Activated T-helper 2 cell treated with anti-CD3 and anti-CD28 coated beads, Interferon-gamma antibody, Interleukin-2, Interleukin-4, amounts not matched to agents 10 μg/mL and 5 μg/mL and 100 μg/mL, durations not matched to agents 14 hours and 24 hours and 36 hours (primary cell): Measurements from ENCODE around the gene MTHFD1L. TPM values are rescaled to one million over a fixed set of nuclear protein-coding genes. Genes with fewer than 3 reads are reported as not detected.
"Not testable (repeated sequence)": the region's sequence is repeated elsewhere in the genome, so short reads cannot be mapped to it uniquely, and the experiment has no call there.

Experiments
- DNase-seq: peaks from one replicate; pipeline ENCODE4 v3.0.0; 2021; ENCODE audit warnings: low spot score
- H3K27ac Mint-ChIP-seq: one replicate; pipeline ENCODE4 v1.8.0; 2021; ENCODE audit warnings: mixed read lengths
- H3K27me3 Mint-ChIP-seq: one replicate; pipeline ENCODE4 v1.8.0; 2021; ENCODE audit warnings: low read depth, mixed read lengths
- H3K36me3 Mint-ChIP-seq: one replicate; pipeline ENCODE4 v1.8.0; 2021; ENCODE audit warnings: low read depth, mixed read lengths
- H3K4me1 Mint-ChIP-seq: one replicate; pipeline ENCODE4 v1.8.0; 2021; ENCODE audit warnings: low read depth, mixed read lengths
- H3K4me3 Mint-ChIP-seq: one replicate; pipeline ENCODE4 v1.8.0; 2021; ENCODE audit warnings: low read depth, mild to moderate bottlenecking, moderate library complexity, mixed read lengths
- H3K9me3 Mint-ChIP-seq: one replicate; pipeline ENCODE4 v1.8.0; 2021; ENCODE audit warnings: mixed read lengths
- intact Hi-C: fragments of 100-400 bp; cut with micrococcal nuclease; formaldehyde crosslinking; loops from one replicate; pipeline ENCODE4 v1.15.1; 2023
- total RNA-seq: library from RNA; stranded (reverse); gene quantifications from 2 replicates; pipeline ENCODE4 v1.2.3, GENCODE V29; 2022

The MTHFD1L gene
- total RNA-seq, 1 donor from 2014 or later = 93.4 TPM

DNA sequence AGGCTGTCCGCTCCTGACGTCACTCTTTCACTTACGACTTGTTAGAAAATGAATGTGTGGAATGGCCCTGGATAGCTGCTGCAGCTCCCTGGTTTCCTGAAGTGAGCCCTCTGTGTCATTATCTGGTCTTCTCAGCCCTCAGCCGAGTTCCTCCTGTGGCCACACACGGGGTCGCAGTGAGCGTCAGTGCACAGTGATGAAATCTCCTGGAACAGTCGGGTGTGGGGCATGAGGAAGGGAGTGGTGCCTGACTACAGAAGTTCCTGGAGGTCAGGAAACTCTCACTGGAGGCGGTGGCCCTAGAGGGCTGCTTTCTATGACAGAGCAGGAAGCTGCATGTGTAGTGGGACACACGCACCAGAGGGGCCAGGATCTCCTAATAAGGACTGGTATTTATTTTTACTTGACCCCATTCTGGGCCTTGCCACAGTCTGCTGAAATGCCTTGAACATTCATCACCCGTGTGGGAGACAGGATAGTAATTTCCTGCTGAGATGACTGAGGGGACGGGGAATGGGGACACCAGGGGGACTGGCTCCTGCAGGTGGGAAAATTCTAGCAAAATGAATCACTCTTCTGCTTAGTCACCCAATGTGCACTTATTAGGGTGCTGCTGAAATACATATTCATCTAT is 175.5 kb downstream of the MTHFD1L start:
- Mint-ChIP-seq H3K4me1 (peaks cover 14% of the 10 kb centered on the region), H3K36me3 (peaks cover 58% of the 10 kb centered on the region)
- H3K27me3 Mint-ChIP-seq, H3K4me3 Mint-ChIP-seq, H3K27ac Mint-ChIP-seq, DNase-seq, H3K9me3 Mint-ChIP-seq, intact Hi-C loops: not testable (repeated sequence)

DNA sequence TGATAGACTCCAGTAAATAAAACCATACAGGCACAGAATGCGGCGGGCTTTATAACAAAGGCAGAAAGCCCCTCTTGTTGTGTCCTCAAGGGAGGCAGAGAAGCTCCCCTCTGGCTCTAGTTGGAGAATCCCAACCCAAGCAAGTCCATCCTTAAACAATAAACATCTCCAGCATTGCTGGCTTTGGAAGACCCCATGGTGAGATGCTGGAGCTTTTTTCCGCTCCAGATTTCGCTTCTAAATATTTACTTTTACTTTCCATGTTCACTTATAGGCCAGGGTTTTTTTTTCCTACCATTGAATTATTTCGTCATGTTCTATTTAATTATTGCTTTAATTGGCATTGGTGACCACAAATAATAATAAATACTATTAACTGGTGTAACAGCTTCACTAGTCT is 176.2 kb downstream of the MTHFD1L start:
- Mint-ChIP-seq H3K4me3 (no peak overlapping the region), H3K9me3 (peaks cover 4% of the 10 kb centered on the region), H3K36me3 (peaks cover 58% of the 10 kb centered on the region), H3K4me1 (peaks cover 9% of the 10 kb centered on the region), H3K27me3 (no peaks in the 10 kb centered on the region), H3K27ac (no peak overlapping the region)
- intact Hi-C loops = no loop called here
- no peak for DNase-seq

DNA sequence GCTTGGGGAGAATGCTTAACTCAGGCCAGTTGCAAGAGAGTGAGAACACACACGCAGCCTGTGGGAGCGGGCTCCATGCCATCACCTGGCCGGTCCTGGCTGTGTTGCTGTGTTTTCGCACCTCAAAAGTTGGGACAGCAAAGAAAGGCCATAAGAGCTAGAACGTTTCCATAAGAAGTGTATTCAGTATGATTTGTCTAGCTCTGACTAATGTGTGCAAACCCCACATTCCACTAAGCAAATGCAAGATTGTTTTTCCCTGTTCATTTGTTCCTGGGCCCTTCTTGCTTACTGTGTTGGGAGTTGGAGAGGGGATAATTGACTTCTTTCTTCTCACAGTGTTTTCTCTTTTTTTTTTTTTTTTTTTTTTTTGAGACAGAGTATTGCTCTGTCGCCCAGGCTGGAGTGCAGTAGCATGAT is 177.4 kb downstream of the MTHFD1L start:
- intact Hi-C loops, H3K4me3 Mint-ChIP-seq, H3K27me3 Mint-ChIP-seq, DNase-seq, H3K27ac Mint-ChIP-seq, H3K4me1 Mint-ChIP-seq: not testable (repeated sequence)
- Mint-ChIP-seq H3K36me3 (peaks cover 58% of the 10 kb centered on the region), H3K9me3 (peaks cover 16% of the 10 kb centered on the region)

DNA sequence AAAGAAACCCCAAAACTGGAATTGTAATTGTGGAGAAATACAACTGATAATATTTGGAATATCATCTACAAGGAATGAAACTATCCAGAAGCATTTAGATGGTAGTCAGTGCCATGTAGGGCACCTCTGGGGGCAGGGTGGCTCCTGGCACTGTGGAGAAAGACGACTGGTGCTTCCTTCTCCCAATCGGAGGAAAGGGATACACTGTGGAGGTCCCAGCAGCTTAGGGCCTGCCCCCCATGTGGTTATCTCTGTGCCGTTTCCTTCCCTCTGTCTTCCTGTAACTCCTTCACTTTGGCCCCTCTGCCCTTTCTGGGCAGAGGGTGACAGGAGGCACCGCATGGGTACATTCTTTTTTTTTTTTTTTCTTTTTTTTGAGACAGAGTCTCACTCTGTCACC is 178.4 kb downstream of the MTHFD1L start:
- no peak overlapping the region for H3K27ac Mint-ChIP-seq
- no peaks in the 10 kb centered on the region for H3K27me3 Mint-ChIP-seq
- H3K4me1 Mint-ChIP-seq = no peaks in the 10 kb centered on the region
- H3K4me3 Mint-ChIP-seq = no peak overlapping the region
- H3K36me3 Mint-ChIP-seq = peaks cover 58% of the 10 kb centered on the region
- intact Hi-C loops = no loop called here
- H3K9me3 Mint-ChIP-seq = peaks cover 22% of the 10 kb centered on the region
- no peak for DNase-seq

DNA sequence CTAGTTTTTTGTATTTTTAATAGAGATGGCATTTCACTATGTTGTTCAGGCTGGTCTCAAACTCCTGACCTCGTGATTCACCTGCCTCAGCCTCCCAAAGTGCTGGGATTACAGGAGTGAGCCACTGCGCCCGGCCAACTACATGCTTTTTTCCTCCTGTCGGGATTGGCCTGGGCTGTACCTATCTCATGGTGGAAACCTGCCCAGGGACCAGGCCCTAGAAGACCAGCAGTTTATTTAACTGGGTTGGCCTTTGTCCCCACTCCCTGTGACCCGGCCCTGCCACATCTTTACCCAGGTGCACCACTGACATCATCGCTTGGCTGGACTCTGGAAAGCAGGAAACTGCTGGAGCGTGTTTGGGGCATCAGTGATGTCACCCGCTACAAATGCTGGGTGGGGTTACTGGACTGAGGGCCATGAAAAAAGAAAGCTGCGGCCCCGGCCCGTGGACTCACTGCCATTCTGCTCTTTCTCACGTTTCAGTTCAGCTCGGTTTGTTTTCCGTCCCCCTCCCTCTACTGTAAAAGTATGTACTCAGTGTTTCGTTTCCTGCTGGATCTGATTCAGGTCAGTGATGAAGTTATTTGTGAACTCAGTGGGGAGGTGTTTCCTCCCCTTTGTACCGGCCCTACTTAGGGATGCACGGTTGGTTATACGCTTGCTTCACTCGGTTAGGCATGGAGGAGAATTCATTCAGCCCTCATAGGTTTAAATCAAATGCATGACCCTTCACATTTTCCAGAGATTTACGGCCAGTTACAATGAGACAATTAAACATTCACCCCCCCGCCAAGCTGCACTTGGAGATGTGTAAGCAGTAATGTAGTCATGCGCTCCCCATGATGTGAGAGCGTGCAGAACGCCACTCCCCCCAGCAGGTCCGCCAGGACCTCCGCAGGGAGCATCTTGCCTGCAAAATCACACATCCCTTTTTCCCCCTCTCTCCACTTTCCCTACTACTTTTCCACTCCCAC is 179.3 kb downstream of the MTHFD1L start:
- peaks cover 22% of the 10 kb centered on the region for H3K9me3 Mint-ChIP-seq
- DNase-seq = no peak
- no peak overlapping the region for H3K4me3 Mint-ChIP-seq
- intact Hi-C loops = no loop called here
- H3K36me3 Mint-ChIP-seq = peaks cover 58% of the 10 kb centered on the region
- no peaks in the 10 kb centered on the region for H3K4me1 Mint-ChIP-seq
- H3K27ac Mint-ChIP-seq = no peak overlapping the region
- H3K27me3 Mint-ChIP-seq = no peaks in the 10 kb centered on the region

DNA sequence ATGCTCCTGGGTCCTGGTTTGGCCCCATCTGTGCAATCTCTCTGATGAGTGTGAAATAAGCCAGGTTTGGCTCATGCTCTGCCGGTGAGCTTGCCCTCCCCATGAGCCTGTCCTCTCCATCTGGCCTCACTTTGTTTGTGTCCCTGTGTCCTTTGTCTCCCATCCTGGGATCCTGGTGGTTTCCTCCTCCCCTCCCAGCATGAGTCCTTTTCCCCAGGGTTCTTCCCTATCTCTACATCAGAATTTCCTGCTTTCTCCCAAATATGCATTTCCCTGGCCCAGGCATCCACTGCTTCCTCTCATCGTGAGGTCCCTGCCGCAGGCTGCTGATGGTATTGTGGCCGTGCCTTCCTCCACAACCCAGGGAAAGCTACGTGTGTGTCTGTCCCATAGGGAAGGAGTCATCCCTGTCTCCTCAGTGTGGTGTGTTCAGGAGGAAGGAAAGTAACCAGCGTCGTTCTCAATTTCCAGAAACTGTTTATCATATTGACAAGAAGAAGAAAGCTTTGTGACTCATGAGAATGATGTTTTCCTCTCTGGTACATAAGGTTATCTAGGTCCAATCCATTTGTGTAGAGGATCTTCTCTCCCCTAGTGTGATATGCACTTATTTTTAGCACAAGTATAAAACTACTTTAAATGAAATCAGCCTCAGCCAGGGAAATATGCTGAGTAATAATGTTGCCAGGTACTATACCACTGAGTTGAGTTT is 180.2 kb downstream of the MTHFD1L start:
- intact Hi-C loops, H3K27ac Mint-ChIP-seq: not testable (repeated sequence)

DNA sequence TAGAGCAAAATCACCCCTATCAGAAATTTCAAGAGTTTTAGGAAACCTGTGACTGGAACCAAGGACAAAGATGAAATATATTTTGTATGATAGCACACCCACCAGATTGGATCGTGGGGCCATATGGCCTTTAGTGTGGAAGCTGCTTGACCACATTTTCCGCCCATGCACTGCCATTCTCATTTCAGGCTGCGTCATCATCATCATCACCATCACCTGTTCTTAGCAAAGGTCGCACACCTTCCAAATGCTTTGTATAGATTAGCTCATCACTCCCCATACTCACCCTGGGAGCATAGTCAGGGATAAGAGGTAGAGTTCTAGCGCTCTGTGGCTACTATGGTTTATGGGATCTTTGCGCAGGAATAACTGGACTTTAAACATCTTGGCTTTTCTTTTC is 185.7 kb downstream of the MTHFD1L start:
- Mint-ChIP-seq H3K4me3 (no peak overlapping the region), H3K4me1 (peaks cover 4% of the 10 kb centered on the region), H3K27ac (no peak overlapping the region), H3K9me3 (peaks cover 22% of the 10 kb centered on the region), H3K27me3 (no peaks in the 10 kb centered on the region), H3K36me3 (peaks cover 48% of the 10 kb centered on the region)
- intact Hi-C loops = no loop called here
- DNase-seq = no peak

More for the DNA sequence above, 180.2 kb downstream of the MTHFD1L start:
- H3K4me3 Mint-ChIP-seq, DNase-seq, H3K4me1 Mint-ChIP-seq, H3K27me3 Mint-ChIP-seq: not testable (repeated sequence)
- Mint-ChIP-seq H3K9me3 (peaks cover 22% of the 10 kb centered on the region), H3K36me3 (peaks cover 65% of the 10 kb centered on the region)

DNA sequence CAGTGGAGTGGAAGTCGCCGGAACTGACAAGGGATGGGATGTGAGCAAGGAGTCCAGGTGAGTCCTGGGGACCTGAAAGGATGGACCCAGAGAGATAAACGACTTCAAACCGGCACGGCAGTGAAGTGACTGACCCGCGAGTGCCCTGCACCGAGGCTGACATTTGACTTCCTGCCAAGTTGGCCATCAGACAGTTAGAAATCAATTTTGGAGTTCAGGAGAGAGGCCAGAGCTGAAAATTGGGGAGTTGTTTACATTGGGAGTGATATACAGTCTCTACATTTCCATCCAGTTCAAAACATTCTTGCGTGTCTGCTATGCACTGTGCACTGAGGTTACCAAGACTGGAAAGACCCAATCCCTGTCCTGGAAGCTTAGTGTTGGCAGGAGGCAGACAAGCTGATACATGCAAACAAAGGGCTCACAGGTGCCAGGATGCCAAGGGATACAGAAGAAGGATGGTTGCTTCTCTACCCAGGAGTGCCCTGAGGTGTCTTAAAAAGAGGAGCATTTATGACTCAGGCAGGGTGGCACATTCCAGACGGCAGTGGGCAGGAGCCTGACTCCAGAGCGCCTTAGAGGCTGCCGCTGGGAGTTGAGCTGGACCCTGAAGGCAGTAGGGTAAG is 186.6 kb downstream of the MTHFD1L start:
- no peak overlapping the region for H3K27ac Mint-ChIP-seq
- H3K9me3 Mint-ChIP-seq = peaks cover 14% of the 10 kb centered on the region
- DNase-seq = no peak
- peaks cover 38% of the 10 kb centered on the region for H3K36me3 Mint-ChIP-seq
- H3K27me3 Mint-ChIP-seq = no peaks in the 10 kb centered on the region
- no peak overlapping the region for H3K4me3 Mint-ChIP-seq
- H3K4me1 Mint-ChIP-seq = peaks cover 4% of the 10 kb centered on the region
- intact Hi-C loops = no loop called here

DNA sequence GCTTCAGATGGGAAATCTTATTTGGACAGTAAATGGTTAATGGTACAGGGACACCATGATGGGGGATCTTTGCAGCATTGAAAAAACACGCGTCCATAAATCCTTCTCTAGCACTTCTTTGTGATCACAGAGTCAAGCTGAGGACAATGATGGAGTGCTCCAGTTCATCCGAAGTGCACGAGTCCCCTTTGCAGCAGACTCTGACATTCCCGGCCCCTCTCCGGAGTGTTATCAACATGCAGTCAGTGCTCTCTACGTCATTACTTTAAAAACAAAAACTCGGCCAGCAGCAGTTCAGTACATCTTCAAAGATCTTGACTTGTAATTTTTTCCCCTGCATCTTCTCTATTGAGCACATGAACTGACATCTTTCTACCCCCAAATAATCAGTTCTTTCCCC is 188.8 kb downstream of the MTHFD1L start:
- Mint-ChIP-seq H3K9me3 (no peaks in the 10 kb centered on the region), H3K36me3 (peaks cover 26% of the 10 kb centered on the region), H3K4me1 (peaks cover 4% of the 10 kb centered on the region), H3K4me3 (no peak overlapping the region), H3K27ac (no peak overlapping the region), H3K27me3 (no peaks in the 10 kb centered on the region)
- intact Hi-C loops = no loop called here
- no peak for DNase-seq

DNA sequence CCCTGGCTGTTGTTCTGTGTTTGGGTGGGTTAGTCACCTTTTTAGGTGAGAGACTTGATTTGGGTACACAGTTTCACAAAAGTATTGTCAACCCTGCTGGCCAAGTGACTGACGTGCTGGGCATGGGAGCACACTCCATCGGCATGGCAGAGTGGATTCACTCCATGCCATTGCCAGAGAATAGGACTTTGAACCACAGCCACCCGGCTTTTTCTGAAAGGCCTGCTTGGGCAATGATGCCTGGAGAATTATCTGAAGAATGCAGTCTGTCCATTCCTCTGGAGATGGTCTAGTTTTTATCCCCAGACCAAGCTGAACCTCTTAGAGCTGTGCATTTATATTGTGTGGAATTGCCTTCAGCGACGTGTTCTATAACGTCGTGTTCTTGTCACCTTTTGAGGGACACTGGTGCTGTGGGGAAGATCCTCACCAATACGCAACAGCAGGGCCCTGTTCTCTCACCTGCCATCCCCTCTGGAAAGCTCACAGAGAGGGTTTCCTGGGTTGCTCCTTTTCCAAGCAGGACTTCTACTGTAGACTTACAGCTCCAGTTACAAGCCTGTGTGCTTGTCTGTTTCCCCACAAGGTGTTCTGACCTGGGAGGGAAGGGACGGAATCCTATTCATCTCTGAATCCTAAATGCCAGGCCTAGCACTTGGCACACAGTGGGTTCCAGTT is 190.9 kb downstream of the MTHFD1L start:
- intact Hi-C loops = no loop called here
- no peak for DNase-seq
- Mint-ChIP-seq H3K4me3 (no peak overlapping the region), H3K36me3 (peaks cover 15% of the 10 kb centered on the region), H3K27me3 (no peaks in the 10 kb centered on the region), H3K27ac (no peak overlapping the region), H3K9me3 (no peaks in the 10 kb centered on the region), H3K4me1 (peaks cover 2% of the 10 kb centered on the region)

DNA sequence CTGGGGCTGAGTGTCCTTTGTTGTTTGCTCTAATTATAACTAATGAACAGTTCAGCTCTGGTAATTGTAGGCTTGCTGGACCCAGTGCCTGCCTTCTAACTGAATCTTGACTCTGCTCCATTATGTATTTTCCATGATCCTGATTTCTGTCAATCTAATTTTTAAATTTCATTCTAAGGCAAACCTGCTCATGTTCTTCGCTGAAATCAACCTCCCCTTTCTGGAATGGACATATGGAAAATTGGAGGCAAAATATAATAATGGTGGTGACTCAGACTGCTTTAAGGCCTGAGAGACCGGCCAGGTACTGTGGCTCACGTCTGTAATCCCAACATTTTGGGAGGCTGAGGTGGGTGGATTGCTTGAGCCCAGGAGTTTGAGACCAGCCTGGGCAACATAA is 191.6 kb downstream of the MTHFD1L start:
- H3K27me3 Mint-ChIP-seq = no peaks in the 10 kb centered on the region
- H3K4me1 Mint-ChIP-seq = peaks cover 2% of the 10 kb centered on the region
- intact Hi-C loops = no loop called here
- peaks cover 16% of the 10 kb centered on the region for H3K36me3 Mint-ChIP-seq
- no peak overlapping the region for H3K27ac Mint-ChIP-seq
- H3K4me3 Mint-ChIP-seq = no peak overlapping the region
- DNase-seq = no peak
- no peaks in the 10 kb centered on the region for H3K9me3 Mint-ChIP-seq
